ENCODE results near the gene MFN1.
A peak's percentile ranks its signal among the peaks of the same experiment; 100 is the strongest.
"Not testable (repeated sequence)": the region's sequence is repeated elsewhere in the genome, so short reads cannot be mapped to it uniquely, and the experiment has no call there.

The MFN1 gene

DNA sequence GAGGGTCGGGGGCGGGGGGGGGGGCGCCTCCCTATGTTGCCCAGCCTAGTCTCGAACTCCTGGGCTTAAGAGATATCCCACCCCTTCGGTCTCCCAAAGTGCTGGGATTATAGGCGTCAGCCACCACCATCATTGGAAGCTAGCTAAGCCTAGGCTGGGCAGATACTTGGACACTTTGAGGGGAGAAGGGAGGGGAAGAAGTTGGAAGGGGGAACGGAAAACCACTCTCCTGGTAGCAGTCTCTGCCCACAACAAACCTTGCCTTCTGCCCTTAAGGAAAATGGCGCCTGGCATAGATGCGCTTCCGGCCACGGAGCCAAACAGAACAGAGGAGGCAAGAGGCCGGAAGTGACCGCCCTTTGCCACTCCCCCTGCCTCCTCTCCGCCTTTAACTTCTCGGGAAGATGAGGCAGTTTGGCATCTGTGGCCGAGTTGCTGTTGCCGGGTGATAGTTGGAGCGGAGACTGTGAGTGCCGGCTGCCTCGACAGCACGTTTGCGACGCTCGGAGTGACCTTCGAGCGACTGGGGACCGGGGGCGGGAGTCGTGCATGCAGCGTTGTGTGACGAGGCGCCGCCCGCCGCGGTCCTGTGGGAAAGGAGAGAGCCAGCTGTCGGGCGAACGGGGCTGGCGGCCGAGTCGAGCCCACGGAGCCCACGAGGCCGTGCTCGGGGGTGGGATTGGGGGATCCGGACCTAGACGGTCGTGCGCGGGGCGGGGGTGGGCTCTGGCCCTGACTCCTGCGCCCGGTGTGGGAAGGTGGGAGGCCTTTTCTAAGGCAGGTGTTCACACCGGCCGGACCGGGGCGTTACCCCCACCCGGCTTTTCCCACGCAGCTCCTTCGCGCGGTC is at the start of gene MFN1:
TSS of gene MFN1 (plus strand) at position 365 of the 850 bp plus-strand sequence. CDS start 1,143 bp downstream, outside the sequence.
- peak; percentile 95 for DNase-seq

DNA sequence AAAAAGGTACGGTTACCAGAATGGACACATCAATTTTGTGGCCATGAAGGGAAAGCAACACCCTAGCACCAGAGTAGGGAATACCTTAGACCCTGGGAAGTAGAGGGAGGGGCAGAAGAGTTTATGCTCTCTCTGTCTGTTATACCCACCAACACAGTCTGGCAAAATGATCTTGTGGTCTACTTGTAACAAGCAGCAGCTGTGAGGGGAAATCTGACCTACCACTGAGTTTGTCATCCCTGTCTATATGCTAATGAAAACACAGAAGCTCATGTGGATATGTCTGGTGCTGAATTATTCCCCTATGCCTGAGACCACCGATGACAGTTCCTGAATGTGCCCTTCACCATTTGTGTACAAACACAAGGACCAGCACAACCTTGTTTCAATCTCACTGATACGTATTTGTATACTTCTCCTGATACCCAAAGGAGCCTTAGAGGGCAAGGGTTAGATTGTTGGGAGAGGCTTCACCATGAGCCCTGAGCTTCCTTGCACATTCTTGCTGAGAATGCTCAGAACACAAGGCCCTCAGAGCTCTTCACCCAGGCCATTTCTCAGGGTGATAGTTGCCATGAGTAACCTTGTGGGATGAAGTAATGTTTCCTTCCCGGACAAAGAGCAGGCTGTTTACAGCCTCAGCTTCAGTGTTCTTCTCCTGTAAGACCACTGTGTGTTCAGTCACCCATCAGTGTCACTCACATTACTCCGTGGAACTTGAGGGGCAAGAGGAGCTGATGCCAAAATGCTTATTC is 49.4 kb upstream of the MFN1 start:
- DNase-seq: no peak

DNA sequence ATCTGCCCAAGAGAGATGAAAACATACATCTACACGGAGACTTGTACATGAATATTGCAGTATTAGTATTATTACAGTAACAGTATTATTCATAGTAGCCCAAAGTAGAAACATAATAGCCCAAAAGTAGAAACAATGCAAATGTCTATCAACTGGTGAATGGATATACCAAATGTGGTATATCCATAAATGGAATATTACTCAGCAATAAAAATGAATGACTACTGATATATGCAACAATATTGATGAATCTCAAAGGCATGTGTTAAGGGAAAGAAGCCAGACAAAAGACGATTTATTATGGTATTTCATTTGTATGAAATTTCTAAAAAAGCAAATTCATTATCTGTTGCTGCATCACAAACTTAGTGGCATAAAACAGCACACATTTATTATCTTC is 48.2 kb upstream of the MFN1 start:
- no peak for DNase-seq

DNA sequence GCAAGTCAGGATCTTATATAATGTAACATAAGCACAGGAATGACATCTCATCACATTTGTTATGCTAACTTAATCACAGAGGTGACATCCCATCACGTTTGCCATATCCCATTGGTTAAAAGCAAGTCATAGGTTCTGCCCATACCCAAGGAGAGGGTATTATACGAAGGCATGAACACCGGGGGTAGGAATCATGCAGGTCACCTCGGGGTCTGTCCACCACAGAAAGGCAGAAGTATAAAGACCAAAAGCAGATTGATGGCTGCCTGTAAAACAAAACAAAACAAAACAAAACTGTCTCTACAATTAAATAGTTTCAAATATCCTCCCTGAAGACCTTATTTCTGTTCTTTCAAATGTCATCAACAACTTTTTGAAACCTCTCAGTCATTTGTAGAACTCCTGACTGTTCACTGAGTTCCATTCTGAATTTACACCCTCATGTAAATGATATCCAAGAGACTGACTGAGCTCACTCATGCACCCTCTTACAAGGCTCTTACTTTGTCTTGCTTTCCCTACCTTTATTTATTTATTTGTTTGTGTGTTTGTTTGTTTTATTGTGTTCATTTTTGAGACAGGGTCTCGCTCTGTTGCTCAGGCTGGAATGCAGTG is 47.4 kb upstream of the MFN1 start:
- DNase-seq: no peak

DNA sequence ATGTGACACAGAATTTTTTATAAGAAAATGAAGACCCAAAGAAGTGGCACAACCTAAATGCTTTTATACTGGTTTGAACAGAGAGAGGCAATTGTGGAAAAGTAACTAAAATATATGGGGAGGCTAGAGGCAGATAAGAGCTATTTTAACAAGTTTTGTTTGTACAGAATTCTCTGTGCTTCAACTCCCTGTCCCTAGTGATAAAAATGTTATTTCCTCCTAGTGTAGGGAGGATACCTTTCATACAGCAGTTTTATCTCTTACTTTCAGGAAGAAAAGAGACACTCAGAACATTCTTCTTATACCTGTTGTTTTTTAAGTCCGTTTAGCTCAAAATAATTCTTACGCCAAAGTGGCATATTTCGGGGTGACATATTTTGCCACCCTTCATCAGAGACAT is 45.9 kb upstream of the MFN1 start:
- no peak for DNase-seq

DNA sequence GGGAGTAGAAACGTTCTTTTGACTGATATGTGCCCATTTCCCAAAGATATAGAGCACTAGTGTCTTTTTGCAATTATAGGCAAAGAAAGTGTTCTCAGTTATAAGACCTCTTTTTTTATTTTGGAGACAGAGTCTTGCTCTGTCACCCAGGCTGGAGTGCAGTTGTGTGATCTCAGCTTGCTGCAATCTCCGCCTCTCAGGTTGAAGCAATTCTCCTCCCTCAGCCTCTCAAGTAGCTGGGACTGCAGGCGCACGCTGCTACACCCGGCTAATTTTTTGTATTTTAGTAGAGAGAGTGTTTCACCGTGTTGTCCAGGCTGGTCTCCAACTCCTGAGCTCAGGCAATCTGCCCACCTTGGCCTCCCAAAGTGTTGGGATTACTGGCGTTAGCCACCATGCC is 45.4 kb upstream of the MFN1 start:
- no peak for DNase-seq

DNA sequence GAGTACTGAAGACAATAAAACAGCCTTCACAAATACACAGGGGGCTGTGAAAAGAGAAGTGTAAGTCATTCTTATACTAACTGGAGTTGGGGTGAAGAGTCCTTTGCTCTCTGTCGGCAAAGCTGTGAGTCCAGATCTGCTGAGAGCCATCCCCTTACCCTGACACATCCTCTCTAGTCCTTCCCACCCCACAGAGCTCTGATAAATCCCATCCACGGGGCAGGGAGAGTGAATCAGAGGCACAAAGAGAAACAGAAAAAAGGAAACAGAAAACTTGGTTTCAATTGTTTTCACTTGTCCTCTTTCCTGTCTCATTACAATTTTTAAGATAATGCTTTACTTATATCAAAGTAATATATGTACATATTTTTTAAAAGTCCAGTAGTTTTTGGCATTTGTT is 42.9 kb upstream of the MFN1 start:
- DNase-seq: no peak

DNA sequence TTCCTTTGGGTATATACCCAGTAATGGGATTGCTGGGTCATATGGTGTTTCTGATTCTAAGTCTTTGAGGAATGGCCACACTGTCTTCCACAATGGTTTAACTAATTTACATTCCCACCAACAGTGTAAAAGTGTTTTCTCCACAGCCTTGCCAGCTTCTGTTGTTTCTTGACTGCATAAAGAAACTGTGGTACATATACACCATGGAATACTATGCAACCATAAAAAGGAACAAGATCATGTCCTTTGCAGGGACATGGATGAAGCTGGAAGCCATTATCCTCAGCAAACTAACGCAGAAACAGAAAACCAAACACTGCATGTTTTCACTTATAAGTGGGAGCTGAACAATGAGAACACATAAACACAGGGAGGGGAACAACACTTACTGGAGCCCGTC is 40.1 kb upstream of the MFN1 start:
- DNase-seq: not testable (repeated sequence)

DNA sequence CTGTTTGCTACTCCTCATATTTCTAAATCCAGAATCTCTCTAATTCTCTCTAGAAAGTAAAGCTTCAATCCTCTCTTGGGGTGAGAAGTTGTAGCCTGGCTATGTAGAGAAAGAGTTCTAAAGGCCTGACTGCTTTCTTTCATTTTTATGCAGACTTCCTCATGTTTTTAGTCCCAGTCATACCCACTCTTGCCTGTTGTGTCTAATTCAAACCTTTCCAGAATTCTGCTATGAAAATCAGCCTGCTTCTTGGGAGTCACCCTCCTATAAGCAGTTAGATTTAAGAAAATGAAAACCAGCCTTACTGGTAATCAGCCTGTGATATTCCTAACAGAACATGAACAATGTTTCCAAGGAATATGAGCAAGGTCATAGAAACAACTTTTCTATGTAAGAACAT is 39.5 kb upstream of the MFN1 start:
- no peak for DNase-seq

DNA sequence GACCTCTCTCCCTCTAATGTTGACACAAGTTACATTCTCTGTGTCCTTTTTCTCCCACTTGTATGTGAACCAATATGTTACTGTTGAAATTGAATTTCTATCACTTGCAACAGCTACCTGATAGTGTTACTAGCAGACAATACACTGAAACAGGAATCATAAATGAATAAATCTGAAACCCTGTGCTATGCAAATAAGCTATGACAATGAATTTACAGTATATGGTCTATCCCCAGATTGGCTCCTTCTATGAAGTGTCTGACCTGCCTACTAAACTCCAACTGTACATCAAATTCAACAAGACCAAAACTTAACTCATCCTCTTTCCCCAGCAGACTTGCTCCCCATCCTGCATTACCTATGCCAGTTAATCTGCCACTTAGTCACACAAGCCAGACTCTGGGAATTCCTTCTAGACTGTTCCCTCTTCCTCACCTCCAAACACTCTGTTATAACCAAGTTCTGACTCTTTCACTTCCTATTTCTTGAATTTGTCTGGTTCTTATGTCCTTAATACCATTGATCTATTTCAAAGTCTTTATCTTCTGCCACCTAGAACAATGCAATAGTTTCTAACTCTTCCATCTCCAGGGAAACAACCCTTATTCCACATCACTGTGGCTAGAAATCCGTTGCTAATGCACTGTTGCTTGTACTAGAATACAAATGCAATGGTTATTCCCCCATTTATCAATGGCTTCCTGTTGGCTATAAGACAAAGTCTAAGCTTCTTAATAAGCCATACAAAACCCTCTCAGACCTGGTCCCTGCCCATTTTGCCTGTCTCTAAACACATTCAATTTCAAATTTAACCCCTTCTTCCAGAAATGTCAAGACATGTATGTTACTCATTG is 38.1 kb upstream of the MFN1 start:
- no peak for DNase-seq

DNA sequence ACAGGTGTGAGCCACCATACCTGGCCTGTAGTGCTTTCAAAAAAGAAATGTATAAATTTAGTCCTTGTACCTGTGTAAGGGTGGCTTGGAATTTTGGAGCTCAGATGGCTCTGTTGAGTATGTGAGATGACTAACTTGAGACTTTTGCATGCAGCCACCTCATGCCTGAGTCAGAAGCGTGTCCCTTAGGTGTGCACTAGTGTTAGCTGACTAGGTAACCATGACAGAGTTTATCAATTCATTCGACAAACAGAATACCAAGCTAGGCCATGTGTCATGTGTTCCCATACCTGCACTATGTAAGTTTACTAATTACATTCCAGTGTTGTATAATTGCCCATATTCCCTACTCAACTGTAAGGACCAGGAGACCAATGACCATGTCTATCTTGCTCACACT is 28.6 kb upstream of the MFN1 start:
- DNase-seq: no peak

DNA sequence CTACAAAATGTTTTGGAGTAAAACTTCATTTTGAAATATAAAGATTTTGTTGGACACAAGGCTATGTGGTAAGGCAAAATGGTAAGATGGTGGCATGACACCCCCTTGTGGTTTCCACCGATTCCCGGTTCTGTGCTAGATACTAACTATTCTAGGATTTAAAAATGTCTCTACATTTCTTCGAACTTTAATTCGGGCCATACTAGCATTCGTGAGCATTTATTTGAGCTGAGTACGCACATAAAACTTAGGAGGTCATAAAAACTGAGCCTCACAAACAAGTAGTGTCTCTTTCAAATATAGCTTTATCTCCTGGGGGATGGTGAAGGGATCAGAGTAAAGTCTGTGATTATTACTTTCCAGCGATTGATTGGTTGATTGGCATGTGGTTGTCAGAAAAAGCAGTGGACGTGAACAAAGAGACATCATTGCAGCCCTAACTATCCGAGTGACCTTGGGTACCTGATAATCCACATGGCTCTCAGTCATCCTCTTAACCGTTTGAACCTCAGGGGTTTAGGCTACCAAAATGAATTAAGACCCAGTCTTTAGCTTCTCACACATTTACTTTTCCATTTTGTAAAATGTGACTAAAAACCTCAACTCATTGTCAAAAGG is 25.7 kb upstream of the MFN1 start:
- peak; percentile 16 for DNase-seq

DNA sequence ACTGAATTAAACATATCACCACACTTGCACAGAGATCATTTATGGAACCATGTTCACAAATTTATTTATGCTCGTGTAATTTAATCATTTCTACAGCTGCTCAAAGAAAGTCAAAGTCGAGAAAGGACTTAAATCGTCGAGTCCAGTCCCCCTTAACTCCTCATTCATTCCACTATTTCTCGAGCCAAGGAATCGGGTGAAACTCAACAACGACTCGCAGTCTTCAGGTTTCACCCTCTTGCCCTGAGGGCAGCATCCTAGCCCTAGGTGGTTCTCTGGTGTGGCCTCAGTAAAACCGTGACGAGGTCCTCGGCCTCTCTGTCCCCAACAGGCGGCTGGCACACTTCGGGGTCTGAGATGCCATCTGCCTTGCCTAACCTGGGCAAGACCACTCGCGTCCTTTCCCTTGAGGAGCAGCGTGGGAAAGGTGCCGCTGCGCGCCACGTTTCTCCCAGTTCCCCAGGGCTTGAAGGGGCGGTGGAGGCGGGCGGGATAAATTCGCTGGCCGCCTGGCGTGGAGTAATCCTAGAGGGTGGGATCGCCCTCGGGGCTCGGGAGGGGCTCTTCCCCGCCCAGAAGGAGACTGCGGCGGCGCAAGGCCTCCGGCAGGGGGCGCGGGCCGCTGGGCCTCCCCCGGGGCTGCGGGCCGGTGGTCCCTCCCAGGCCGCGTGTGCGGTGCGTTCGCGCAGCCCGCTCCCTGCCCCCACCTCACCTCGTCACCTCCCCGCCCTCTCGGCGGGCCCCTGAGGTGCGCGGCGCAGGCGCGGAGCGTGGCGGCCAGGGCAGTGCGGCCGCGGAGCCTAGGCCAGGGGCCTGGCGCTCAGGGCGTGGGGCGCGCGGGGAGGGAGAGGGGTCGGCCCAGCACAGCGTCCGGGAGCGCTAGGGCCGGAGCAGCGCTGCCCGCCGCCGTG is 25.0 kb upstream of the MFN1 start, which contains the start of gene ZNF639:
TSS of gene ZNF639 (plus strand) at position 746 of the 911 bp plus-strand sequence. CDS start 5,263 bp downstream, outside the sequence.
- peak; percentile 84 for DNase-seq

DNA sequence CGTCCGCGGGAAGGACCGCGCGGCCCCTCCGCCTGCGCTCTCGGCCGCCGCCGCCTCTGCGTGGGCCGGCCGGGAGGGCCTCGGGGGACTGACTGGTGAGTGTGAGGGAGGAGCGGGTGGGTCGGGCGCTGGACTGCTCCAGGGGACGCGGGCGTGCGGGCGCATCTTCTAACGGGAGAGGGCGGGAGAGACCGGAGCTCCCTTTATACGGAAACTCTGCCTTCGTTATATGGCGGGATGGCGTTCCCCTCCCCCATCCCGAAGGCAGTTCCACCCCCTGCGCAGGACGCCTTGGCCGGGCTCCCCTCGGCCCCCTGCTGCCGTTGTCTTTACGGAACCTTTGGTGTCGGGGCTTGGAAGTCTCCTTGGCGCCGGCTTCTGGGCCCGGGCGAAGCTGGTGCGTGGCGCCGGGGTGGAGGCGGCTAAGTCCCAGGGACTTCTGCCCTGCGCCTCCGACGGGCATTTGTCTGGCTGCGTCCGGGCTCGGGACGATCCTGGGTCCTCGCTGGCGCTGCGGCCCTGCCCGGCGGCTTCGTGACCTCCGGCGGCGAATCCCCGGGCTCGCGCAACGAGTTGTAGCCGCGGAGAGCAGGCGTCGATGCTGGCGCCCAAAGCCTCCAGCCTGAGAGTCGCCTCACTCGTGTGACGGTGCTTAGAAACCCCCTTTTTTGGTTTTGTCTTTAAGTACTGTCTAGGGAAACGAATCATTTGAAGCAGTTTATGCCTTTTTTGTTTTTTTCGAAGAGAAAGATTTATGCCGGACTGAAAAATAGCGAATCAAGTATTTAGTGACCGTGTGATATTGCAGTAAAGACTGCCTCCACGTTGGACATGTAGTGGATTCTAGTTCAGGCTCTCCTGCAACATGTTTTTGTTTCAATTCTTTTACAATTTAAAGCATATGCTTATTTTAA is 24.1 kb upstream of the MFN1 start:
- DNase-seq: peak; percentile 20

DNA sequence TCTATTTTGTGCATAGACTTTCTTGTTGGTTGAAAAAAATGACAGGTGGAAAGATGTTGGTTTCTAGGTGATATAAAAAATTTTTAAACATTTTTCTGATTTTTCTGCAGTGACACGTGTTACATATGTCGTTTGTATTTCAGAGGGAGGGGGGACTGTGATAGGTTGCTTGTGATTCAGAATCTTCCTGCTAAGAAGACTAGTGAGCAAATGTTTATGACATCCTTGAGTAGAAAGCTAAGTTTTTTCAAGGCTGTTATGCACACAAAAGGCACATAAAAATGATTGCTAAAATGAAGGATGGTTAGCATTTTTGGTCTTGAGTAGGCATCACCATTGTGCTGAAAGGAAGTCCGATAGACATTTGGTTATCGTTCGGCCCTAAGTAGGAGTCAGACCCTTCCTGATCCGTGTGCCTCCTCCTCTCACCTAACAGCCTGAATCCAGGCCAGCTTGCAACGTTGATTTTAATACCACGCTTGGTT is 23.2 kb upstream of the MFN1 start:
- no peak for DNase-seq

DNA sequence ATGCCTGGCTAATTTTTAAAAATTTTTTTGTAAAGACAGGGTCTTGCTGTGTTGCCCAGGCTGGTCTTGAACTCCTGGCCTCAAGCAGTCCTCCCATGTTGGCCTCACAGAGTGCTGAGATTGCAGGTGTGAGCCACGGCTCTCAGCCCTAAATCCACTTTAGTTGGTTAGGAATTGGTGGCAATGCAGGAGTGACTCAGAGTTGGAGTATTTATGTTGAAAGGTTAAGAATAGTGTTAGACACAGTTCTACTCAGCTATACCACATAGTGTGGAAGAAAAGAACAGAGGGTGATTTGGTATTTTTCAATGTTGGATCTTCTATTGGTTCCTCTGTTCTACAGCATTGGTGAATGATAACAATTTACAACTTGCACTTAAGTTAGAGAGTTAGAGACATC is 17.1 kb upstream of the MFN1 start:
- no peak for DNase-seq

DNA sequence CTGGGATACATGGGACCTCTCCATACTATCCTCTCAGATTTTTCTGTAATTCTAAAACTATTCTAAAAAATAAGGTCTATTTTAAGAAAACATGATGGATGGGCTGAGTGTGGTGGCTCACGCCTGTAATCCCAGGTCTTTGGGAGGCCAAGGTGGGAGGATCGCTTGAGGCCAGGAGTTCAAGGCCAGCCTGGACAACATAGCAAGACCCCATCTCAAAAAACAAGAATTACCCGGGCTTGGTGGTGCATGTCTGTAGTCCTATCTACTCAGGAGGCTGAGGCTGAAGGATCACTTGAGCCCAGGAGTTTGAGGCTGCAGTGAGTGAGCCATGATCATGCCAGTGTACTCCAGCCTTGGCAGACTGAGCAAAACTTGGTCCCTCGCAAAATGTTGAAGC is 15.3 kb upstream of the MFN1 start:
- DNase-seq: no peak

DNA sequence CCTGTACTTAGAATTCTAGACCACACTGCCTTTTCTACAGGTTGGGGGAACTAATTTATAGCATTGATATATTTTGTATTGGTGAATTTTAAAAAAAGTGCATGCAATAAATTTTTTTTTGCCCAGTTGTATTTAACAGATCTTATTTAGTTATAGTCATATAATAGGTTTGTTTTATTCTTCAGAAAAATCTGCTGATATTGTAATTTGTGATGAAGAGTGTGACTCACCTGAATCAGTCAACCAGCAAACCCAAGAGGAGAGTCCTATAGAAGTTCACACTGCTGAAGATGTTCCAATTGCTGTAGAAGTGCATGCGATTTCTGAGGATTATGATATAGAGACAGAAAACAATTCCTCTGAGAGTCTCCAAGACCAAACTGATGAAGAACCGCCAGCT is 14.4 kb upstream of the MFN1 start:
- DNase-seq: no peak

DNA sequence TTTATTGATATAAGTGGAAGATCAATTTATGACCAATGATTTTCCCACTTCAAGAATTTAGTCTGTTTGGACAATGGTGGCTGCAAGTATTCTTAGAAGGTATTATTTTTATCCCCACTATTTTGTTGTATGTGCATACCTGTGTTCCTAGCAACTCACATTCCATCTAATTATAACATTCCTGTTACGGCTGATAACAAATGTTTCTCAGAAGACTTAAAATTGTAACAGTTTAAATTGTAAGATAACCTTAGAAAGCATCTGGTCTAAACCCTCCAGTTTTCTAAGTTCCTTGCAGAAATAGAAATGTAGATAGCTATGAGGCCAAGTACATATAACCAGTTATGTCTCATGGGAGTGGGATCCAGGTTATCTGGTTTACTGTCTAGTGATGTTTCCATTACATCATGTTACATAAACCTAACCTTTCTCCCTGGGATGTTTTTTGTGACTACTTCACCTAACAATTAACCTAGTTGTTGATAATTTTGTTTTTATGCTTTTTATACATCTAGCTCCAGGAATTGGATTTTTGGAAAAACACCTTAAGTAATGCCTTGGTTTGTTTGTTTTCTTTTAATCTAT is 11.1 kb upstream of the MFN1 start:
- DNase-seq: no peak

Measured in NCI-H1694 (cell line).